NCI-H82 treated with DMSO at 0.1 percent for 48 hours (cell line): ENCODE results near the gene INAFM2.
A peak's percentile ranks its signal among the peaks of the same experiment; 100 is the strongest.

Source experiments
- DNase-seq: peaks from one replicate; lab custom pipeline; 2025; ENCODE audit not compliant: unreplicated experiment; lab: John Stamatoyannopoulos, UW

Gene INAFM2

DNA sequence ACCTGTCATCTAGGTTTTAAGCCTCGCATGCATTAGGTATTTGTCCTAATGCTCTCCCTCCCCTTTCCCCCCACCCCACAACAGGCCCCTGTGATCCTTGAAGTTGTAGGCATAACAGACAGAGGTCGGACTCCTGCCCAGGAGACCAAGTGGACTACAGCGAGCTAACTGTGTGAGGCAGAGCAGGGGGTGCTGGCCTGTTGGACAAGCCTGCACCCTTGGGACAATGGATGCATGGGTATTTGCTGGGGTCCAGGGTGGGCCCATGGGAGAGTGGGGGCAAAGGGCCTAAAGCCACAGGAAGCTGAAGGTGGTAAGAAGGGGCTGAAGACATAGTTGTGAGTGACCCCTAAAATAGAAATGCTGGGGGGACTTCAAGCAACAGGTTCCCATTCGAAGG is 18.2 kb upstream of the INAFM2 start:
- DNase-seq = no peak

DNA sequence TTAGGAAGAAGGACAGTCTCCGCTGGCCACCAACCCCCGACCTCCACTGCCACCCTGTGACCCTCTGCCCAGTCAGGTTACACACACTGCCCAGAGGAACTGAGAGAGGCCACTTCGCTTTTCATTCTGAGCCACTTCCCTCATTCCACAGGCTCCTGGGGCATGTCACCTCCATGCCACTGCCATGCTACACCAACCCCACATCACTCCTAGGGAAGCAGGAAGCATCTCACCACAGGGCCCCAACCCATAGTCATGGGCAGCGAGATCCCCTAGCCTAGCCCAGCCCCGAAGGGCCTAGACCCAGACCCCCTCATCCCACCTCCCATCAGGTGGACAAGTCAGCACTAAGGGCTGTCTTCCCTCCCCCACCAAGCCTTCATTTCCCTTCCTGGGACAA is 17.1 kb upstream of the INAFM2 start:
- no peak for DNase-seq

DNA sequence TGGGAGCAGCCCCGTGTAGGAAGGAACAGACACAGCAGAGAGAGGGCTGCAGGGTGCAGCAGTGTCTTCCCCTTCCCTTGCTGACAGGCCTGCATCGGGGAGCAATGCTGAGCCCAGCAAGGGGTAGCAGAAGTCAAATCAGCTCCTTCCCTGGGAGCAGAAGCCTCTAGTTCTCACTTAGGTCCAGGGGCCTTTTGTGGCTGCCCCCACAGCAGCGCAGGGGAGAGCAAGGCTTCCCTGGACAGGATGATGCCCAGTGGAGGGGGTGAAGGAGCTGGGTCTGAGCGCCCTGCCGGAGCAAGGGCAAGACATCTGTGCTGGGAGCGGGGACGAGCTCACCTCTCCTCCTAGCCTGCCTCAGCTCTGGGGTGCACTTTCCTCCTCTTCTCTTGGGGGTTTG is 16.6 kb upstream of the INAFM2 start:
- DNase-seq = no peak

DNA sequence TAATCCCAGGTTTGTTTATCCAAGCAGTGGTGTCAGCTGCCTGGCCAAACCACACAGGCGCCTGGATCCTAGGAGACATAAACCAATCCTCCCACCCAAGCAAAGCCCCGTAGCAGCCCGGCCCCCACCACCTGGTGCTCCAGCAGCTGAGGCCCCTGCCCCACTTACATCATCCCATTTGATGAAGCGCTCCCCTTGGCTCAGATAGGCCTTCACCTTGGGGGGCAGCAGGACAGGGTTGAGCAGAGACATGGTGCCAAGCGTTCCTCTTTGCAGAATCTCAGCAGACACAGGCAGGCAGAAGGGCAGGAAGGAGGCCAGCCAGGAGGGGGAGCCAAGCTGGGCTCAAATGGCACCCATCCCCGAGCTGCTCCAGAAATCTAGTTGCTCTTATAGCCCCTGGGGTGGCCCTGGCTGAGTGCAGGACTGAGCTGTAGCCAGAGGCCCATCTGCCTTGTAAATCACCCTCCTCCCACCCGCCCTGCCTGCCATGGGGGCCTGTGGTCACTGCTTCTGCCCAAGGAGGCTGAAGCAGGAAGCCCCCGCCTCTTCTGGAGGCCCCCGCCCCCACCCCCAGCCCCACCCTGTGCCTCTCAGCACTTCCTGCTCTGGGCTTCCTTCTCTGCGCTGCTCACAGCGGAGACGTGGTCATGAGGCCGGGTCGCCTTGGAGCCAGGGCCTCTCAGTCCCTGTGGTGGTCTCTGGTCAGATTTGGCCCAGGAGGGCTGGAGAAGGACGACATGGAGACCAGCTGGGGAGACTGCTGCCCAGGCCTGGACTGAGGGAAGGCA is 15.9 kb upstream of the INAFM2 start, which contains the start of gene PLCB2:
TSS of gene PLCB2 (minus strand) at position 515 of the 791 bp plus-strand sequence. CDS start at position 252, 263 bp downstream.
- DNase-seq = peak; percentile 77

DNA sequence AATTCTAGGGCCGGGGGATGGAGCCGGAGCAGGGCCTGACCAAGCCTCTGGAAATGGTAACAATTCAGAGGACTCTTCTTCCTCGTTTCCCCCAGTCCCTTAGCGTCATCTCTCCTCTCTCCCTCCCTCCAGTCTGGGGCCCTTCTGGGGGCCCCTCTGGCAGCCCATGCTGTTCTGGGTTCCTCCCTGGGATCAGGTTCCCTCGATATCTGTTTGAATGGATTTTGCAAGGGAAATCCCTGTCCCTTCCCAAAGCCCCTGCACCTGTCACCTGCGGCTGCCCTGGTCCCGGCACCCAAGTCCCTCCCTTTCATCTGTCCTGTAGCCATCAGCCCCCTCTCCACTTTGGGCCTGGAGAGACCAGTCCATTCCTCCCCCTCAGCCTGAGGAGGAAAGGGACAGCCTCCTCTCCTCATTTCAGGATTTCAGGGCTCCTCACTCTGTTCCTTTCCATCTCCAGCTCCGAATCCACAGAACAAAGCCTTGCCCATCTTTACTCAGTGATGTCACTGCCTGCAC is 14.1 kb upstream of the INAFM2 start:
- no peak for DNase-seq

DNA sequence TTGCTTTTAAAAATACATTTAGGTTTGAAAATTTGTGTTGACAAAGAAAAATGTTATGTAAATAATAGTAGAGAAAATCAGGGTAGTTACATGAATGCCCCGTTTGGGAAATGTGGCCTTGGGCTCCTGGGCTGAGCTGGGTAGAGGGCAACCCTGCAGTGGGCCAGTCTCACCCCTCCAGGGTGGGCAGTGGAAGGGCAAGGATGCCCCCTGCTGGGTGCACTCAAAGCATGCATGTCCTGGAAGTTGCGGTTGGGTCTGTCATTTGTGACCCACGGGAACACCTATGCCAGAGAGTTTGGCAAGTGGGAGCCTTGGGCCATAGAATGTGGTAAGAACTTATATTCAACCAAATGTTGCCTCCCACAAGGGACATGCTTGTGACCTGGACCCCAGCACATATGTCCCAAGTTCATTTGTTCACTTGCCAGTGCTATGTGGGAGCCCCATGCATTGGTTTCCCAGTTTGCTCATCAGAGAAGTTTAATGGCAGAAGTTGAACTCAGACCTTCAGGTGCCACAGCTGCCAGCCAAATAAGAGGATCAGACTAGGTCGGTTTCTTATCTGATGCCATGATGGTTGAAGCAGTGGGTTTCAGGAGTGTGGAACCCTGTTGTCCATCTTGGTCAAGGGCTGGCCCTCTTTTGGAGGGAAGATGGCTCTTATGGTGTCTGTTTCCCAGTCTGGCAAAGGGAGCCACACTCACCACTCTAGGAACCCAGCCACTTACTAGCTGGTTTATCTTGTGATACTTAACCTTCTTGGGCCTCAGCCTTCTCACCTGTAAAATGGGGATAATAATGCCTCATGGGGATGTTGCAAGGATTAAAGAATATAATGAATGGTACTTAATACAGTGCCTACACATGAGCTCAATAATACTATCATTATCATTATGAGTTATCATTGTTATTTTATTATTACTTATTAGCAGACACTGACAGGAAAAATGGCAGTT is 13.2 kb upstream of the INAFM2 start:
- no peak for DNase-seq

DNA sequence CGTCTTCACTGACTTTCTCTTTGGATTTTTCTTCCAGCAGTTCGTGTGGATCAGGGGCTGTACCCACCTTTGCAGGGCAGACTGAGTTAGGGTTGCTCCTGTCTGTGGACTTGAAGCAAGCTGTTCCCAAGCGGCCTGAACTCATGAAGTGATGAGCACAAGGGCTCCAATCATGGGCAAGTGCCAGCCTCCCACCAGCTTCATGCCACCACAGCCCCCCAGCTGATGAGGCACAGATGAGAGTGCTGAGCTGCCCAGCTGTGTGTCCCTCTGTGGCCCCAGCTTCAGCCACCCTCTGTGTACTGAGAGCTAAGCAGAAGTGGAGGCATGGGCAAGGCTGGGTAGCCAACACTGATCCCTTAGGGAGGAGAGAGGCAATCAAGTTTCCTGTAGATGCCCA is 12.5 kb upstream of the INAFM2 start:
- no peak for DNase-seq

DNA sequence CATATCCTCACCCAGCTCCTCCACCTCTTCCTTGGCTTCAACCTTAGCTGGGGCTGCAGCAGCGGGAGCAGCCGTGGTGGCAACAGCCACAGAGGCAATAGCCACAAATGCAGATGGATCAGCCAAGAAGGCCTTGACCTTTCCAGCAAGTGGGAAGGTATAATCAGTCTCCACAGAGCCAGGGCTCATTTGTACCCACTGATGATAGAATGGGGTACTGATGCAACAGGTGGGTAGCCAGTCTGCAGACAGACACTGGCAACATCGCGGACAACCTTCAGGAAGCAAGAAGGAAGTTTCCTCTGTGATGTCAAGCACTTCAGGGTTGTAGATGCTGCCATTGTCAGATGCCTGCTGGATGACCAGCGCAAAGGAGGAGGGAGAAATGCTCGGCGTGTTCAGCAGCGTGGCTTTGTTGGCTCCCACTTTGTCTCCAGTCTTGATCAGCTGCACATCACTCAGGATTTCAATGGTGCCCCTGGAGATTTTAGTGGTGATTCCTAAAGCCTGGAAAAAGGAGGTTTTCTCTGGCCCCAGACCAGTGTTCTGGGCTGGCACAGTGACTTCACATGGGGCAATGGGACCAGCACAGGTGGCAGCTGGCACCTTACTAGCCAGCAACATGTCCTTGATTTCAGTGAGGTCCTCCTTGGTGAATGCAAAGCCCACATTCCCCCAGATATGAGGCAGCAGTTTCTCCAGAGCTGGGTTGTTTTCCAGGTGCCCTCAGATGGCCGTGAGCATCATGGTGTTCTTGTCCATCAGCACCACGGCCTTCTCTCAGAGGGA is 10.9 kb upstream of the INAFM2 start:
- no peak for DNase-seq

DNA sequence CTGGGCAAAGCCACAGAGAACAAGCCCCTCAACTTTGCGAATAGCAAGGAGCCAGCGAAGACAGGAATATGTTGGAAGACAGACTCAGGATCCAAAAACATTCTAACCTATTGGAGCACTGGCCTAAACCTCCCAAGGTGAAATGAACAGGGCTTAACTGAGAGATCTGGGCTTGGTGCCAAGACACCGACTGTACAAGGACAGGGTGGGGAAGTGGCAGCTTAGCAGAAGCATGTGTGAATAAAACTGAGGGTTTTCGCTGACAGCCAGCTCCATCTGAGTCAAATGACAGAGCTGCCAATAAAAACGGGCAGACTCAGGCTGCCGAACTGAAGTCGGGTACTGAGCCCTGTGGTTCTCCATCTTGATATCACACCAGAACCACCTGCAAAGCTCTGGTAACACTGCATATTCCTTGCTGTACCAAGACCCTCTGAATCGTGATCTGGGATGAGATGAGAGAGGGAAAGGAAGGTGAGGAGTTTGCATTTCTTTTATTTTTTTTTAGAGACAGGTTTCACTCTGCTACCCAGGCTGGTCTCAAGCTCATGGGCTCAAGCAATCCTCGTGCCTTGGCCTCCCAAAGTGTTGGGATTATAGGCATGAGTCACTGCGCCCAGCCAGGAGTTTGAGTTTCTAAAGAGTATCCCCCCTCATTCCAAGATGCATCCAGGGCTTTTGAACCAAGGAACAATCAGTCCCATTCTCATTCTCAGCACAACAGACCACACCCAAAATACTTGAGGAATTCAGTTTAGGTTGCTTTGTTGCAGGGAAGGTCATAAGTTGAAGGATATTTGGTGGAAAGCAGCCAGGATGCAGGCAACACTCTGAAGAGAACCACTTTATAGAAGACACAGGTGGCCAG is 9.7 kb upstream of the INAFM2 start:
- DNase-seq = peak; percentile 90

DNA sequence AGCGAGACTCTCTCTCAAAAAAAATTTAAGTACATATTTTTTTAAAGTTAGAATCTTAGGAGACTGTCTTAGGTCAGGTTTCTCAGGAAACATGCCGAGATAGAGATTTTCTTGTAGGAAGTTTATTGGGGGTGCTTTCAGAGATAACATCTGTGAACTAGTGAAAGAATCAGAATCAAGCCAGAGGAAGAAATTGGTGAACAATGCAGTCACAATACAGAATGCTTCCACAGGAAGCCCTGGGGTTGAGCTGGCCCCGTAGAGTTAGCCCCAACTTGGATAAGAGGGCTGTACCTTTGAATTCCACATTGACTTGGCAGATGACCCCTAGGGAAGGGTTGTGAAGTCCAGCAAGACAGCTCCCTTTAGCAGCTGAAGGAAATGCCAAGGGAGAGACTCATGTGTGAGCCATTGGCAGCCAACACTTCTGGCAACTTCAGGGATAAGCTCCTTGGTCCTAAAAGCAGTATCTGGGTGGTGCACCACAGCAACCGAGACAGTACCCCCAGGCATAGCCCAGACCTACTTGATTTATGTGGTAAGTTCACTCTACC is 8.7 kb upstream of the INAFM2 start:
- DNase-seq = no peak

DNA sequence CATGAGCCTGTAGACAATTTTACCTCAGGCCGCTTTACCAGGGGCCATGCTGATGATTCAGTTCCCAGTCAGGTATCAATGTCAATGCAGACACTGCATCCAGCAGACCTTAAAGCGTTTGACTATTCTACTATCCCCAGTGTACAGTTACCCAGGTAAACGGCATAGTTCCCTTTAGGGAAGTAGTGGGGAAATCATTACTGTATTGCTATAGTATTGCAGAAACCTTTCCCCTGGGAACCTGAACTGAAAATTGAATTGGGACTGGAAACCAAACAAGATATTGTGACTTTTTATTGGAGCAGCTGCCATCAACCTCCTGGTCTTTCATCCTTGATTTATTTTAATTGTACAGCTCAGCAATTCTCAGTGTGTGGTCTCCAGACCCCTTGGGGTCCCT is 6.6 kb upstream of the INAFM2 start:
- no peak for DNase-seq

DNA sequence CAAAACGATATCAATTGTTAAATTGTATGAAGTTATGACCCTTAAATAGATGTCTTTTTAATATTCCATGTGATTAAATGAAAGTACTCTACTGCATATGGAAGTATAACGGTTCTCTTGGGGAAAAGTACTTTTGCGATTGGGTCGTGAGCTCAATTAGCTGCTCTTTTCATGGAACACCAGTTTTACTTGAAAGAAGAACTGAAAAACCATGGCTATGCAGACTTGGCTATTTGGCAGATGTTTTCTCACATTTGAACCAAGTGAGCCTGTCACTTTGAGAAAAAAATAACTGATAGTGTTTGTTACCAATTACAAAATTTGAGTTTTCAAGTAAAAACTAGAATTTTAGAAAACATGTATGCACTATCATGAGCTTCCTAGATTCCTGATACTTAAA is 5.9 kb upstream of the INAFM2 start:
- DNase-seq = no peak

DNA sequence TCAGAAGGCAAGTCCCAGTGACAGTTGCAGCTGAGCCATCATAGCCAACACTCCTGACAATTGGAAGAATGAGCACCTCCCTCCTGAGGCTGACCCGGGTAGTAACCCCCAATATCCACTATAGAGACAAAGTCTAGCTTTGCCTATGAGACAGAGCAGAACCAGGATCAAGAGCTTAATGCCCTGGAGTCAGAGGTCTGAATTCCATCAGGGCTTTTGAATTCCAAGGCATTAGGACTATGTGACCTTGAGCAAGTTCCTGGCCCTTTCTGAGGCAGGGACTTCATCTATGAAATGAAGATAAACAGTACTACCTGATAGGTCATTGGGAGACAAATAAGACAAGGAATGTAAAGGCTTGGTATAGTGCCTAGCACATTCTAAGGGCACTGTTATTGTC is 3.1 kb upstream of the INAFM2 start:
- no peak for DNase-seq

DNA sequence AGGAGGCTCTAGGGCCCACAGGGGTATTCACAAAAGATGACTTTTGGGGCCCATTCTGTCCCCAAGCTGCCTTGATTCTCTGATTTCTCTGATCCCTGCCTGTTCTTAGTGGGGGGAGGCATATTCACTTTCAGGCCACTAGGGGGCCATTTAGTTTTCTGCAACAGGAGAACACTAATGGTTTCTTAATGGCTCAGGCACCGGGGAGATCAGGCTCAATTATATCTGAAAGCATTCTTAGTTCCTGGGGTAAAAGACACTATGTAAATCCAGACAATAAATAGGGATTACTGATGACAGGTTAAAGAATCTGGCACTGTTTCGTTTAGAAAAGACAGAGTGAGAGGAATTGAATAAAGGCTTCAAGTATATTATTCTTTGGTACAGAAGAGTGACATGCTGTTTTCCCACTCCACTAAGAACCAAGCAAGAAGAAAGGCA is 2.5 kb upstream of the INAFM2 start:
- peak; percentile 81 for DNase-seq

DNA sequence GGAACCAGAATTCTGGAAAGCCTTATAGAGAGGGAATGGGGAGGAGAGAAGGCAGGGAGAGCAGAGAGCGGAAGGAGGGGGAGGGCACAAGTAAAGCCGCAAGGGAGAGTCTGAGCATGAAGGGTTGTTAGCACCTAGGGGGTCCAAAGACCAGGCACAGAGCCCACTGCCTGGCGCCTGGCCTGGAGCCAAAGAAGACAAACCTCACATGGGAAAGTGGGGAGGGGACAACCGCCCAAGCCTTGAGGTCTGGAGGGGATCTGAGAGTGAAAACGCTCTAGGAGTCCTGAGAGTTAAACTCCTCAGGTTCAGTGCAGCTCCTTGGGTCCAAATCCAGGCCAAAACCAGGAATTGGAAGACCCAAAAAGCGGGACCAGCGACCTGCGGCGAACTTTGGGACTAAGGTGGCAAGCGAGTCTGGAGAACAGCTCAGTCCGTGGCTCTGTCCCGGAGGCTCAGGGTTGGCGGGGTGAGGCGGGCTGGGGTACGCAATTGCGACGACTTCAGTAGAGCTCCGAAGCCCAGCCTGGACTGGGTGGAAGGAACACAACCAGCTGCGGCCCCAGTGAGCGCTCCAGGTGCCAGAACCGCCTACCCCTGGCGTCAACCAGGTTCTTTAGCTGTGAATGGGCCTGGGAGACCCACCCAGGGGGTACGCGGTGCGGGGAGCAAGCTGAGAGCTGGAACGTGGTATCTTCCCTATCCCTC is 807 bp upstream of the INAFM2 start:
- DNase-seq = no peak

DNA sequence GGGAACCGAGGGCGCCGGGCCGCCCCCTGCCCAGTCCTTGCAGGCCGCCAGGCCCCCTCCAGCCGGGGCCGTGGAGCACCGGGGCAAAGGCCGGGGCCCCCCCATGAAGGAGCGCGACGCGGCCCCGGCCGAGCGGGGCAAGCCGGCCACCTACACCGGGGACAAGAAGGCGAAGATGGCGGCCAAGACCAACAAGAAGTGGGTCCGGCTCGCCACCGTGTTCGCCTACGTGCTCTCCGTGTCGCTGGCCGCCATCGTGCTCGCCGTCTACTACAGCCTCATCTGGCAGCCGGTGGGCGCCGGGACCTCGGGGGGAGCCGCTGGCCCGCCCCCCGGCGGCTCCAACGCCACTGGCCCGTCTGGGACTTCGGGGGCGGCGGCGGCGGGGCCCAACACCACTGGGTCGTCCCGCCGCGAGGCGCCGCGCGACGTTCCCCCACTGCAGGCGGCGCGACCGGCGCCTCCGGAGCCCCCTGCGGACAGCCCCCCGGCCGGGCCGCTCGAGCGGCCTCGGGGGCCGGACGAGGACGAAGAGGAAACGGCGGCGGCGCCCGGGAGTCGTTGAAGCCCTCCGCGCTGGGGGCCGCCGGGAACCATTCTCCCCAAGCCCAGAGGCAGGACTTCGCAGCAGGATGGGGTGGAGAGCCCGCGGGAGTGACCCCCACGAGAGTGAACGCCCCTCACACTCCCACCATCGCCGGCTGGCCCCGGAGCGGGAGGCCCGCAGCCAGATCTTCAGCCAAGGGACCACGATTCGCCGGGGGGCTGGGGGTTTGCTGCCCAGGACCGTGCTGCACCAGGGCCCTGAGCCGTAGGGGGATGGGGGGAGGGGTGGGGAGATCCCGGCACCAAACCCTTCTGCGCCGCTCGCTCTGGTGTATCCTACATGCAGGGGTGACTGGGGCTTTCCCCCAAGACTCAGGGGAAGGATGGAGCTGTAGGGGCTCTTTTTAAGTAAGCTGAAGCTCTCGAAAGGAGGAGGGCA is 753 bp downstream of the INAFM2 start:
- DNase-seq = no peak

DNA sequence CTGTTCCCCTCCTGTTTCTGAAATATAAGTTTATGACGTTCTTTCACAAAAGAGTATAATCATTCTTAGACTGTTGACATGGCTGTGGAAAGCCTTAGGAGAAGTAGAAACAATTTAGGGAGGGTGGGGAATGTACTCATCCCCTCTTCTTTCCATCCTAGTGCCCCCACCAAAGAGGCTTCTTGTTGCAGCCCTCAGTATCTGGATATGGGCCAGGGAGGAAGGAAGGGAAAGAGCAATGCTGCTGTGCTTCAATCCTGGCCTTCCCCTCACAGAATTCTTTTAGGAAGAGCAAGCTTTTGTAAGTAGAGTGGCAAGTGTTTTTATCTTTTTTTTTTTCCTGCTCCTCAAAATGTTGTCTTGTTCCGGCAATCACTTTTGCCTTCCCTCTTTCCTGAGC is 1.7 kb downstream of the INAFM2 start:
- no peak for DNase-seq

DNA sequence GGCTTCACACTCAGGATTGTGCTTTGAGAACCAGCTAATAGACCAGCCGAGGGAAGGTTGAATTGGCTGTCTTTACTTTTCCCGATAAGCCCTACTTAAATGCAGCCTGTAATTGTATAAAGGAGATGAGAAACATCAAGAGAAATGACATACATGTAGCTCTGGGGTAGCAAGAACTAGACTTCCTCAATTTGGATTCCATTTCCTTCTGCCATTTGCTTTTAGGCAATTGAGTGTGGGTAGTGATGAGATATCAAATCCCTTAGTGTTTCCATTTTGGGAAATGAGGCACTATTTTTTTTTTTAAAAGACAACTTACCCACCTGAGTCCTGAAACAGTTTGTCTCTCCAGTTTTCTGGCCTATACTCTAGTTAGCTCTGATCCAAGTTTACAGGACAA is 2.2 kb downstream of the INAFM2 start:
- no peak for DNase-seq
